GM12878 (cell line): ENCODE measurements around the gene CDYL. TPM values are rescaled to one million over a fixed set of nuclear protein-coding genes. Genes with fewer than 3 reads are reported as not detected.

Source experiments
- CBFB ChIP-seq: IDR thresholded peaks from 2 replicates; pipeline ENCODE4 v1.6.1; 2016; ENCODE audit warnings: antibody characterized with exemption, low read depth
- CBX5 ChIP-seq: sonication (generic); IDR thresholded peaks from 2 replicates; pipeline ENCODE4 v1.6.1; 2016; ENCODE audit warnings: low read depth, moderate library complexity, mild to moderate bottlenecking, inconsistent platforms
- CREB1 ChIP-seq: IDR thresholded peaks from 2 replicates; pipeline ENCODE4 v1.6.1; 2012; ENCODE audit warnings: low read depth, mild to moderate bottlenecking, inconsistent platforms
- ESRRA ChIP-seq: IDR thresholded peaks from 2 replicates; pipeline ENCODE4 v1.6.1; 2012; ENCODE audit warnings: mild to moderate bottlenecking, low read length, improper control_type of control experiment
- HCFC1 ChIP-seq: fragments of 150-350 bp; IDR thresholded peaks from 2 replicates; pipeline ENCODE4 v1.6.1; 2014; ENCODE audit warnings: low read length
- IRF5 ChIP-seq: fragments of 450-650 bp; IDR thresholded peaks from 2 replicates; pipeline ENCODE4 v1.6.1; 2017; ENCODE audit warnings: borderline replicate concordance
- MEF2A ChIP-seq: IDR thresholded peaks from 2 replicates; pipeline ENCODE4 v1.6.1; 2011; ENCODE audit warnings: low read depth, mild to moderate bottlenecking, low read length, moderate library complexity; ENCODE audit not compliant: insufficient read depth
- NFXL1 ChIP-seq: fragments of 450-650 bp; IDR thresholded peaks from 2 replicates; pipeline ENCODE4 v1.6.1; 2017; ENCODE audit warnings: antibody characterized with exemption, mild to moderate bottlenecking, borderline replicate concordance
- POLR2A ChIP-seq: IDR thresholded peaks from 2 replicates; pipeline ENCODE4 v1.6.1; 2011; ENCODE audit warnings: low read depth, mild to moderate bottlenecking, low read length
- RELA ChIP-seq: fragments of 450-650 bp; IDR thresholded peaks from 2 replicates; pipeline ENCODE4 v1.8.0; 2014; ENCODE audit warnings: borderline replicate concordance; ENCODE audit not compliant: partially characterized antibody
- RELB ChIP-seq: fragments of 450-650 bp; IDR thresholded peaks from 2 replicates; pipeline ENCODE4 v1.6.1; 2017; ENCODE audit warnings: low read depth, mild to moderate bottlenecking, moderate library complexity
- SIN3A ChIP-seq: IDR thresholded peaks from 2 replicates; pipeline ENCODE4 v1.6.1; 2012; ENCODE audit warnings: low read depth, low read length, improper control_type of control experiment
- SREBF1 ChIP-seq: IDR thresholded peaks from 2 replicates; pipeline ENCODE4 v1.6.1; 2012; ENCODE audit warnings: mild to moderate bottlenecking, low read length
- TCF12 ChIP-seq: IDR thresholded peaks from 2 replicates; pipeline ENCODE4 v1.6.1; 2011; ENCODE audit warnings: low read depth, mild to moderate bottlenecking, low read length
- ZBTB40 ChIP-seq: fragments of 450-650 bp; IDR thresholded peaks from 2 replicates; pipeline ENCODE4 v1.6.1; 2016; ENCODE audit warnings: mild to moderate bottlenecking, moderate library complexity, borderline replicate concordance
- ZNF217 ChIP-seq: fragments of 450-650 bp; IDR thresholded peaks from 2 replicates; pipeline ENCODE4 v1.6.1; 2017; ENCODE audit warnings: antibody characterized with exemption, mild to moderate bottlenecking
- ZNF24 ChIP-seq: fragments of 450-650 bp; IDR thresholded peaks from 2 replicates; pipeline ENCODE4 v1.6.1; 2017; ENCODE audit warnings: antibody characterized with exemption, mild to moderate bottlenecking
- polyA plus RNA-seq, 11 experiments: library from polyadenylated mRNA; depleted of rRNA in 4 of 11; unstranded in 6 of 11; stranded (reverse) in 5 of 11; fragments of >200 nt; fragmentation: Nextera tagmentation in 4 of 11; fragmentation: Illumina TruSeq in 1 of 11; extraction: Ambion mirVana in 4 of 11; extraction: Trizol in 1 of 11; gene quantifications; 1 replicate in 1 of 11; 2 replicates in 10 of 11; pipeline versions ENCODE4 v1.2.1 to v1.2.3, GENCODE V29; 2011 to 2016; ENCODE audit warnings: inconsistent platforms in 2 of 11, missing spikeins in 2 of 11, low read depth in 1 of 11
- total RNA-seq, 4 experiments: library from RNA; depleted of rRNA in 3 of 4; stranded (reverse); fragments of >200 nt in 3 of 4; fragmentation: Illumina TruSeq in 1 of 4; extraction: Trizol in 1 of 4; gene quantifications; 2 replicates each; pipeline versions ENCODE4 v1.2.1 to v1.2.3, GENCODE V29; 2013 to 2021

CDYL gene
- total and polyA plus RNA-seq, 10 of the 15 experiments (the other 5 are each of a cell fraction or from before 2014, with no cell fraction given): 9.3 to 61.2 (median 28.5) TPM

GRCh38 chr6:5003604-5004372 lies 227.6 kb downstream of the CDYL start, which contains the start of gene RPP40 (continued):
- no peak; the same call in 1 of the 2 replicates for TF ChIP-seq ZBTB40
- TF ChIP-seq RELB: peak; percentile 29; the same call in 1 of the 2 replicates
- TF ChIP-seq ESRRA: no peak
- no peak for TF ChIP-seq ZNF24
- no peak for TF ChIP-seq NFXL1
- TF ChIP-seq SIN3A: peak; percentile 82; the same call in 1 of the 2 replicates
- TF ChIP-seq ZNF217: no peak
- no peak for TF ChIP-seq CBX5
- no peak for TF ChIP-seq MEF2A
- no peak for TF ChIP-seq RELA
- TF ChIP-seq HCFC1: peak; percentile 98
- TF ChIP-seq TCF12: no peak
- peak; percentile 85 for TF ChIP-seq CREB1
- TF ChIP-seq IRF5: no peak
- peak; percentile 39; the same call in 1 of the 2 replicates for TF ChIP-seq CBFB
- TF ChIP-seq SREBF1: peak; percentile 61
- peak; percentile 64 for TF ChIP-seq POLR2A
